Parathyroid adenoma (tissue), 2 donors: ENCODE measurements around the gene RGSL1.

Source experiments
- H2AFZ ChIP-seq: fragments of 300-600 bp; sonication (generic); one replicate; pipeline ENCODE4 v1.7.0; 2017; ENCODE audit warnings: antibody characterized with exemption, mild to moderate bottlenecking
- H3K27ac ChIP-seq: fragments of 300-600 bp; sonication (generic); one replicate; pipeline ENCODE4 v1.7.0; 2017
- H3K27me3 ChIP-seq: fragments of 300-600 bp; sonication (generic); one replicate; pipeline ENCODE4 v1.7.0; 2017; ENCODE audit warnings: low read length; ENCODE audit not compliant: control insufficient read depth, insufficient read depth
- H3K36me3 ChIP-seq: fragments of 300-600 bp; sonication (generic); one replicate; pipeline ENCODE4 v1.7.0; 2017; ENCODE audit warnings: low read length; ENCODE audit not compliant: control insufficient read depth, insufficient read depth
- H3K4me1 ChIP-seq: fragments of 300-600 bp; sonication (generic); one replicate; pipeline ENCODE4 v1.7.0; 2017; ENCODE audit warnings: control low read depth
- H3K4me2 ChIP-seq: fragments of 300-600 bp; sonication (generic); one replicate; pipeline ENCODE4 v1.7.0; 2017; ENCODE audit warnings: low read length
- H3K4me3 ChIP-seq: fragments of 300-600 bp; sonication (generic); one replicate; pipeline ENCODE4 v1.7.0; 2017; ENCODE audit warnings: low read depth, low read length
- H3K79me2 ChIP-seq: fragments of 300-600 bp; sonication (generic); one replicate; pipeline ENCODE4 v1.7.0; 2017; ENCODE audit warnings: control low read depth
- H3K9ac ChIP-seq: fragments of 300-600 bp; sonication (generic); one replicate; pipeline ENCODE4 v1.7.0; 2017; ENCODE audit warnings: mild to moderate bottlenecking
- H3K9me3 ChIP-seq: fragments of 300-600 bp; sonication (generic); one replicate; pipeline ENCODE4 v1.7.0; 2017; ENCODE audit warnings: low read length; ENCODE audit not compliant: control insufficient read depth
- CTCF ChIP-seq: fragments of 300-600 bp; sonication (generic); IDR thresholded peaks from one replicate; pipeline ENCODE4 v1.7.0; 2017; ENCODE audit warnings: antibody characterized with exemption, mild to moderate bottlenecking
- donor health status: primary hyperparathyroidism.

Gene RGSL1

DNA sequence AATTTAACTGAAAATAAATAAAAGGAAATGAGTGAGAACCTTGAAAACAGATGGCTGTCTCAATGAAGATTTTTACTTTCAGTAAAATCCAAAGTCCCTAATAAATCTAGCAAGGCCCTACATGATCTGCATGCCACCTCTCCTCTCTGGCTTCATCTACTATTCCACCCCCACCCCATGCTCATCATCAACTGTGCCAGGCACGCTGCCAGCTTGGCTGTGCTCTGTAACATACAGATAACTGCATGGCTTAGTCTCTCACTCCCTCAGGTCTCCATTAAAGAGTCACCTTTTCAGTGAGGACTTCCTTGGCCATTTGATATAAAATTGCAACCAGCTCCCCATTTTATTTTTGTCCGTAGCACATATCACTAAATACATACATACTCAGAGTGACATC is 26.7 kb downstream of the RGSL1 start:
- Histone ChIP-seq H3K9me3 (no peaks in the 10 kb centered on the region), H3K4me2 (no peak overlapping the region), H3K36me3 (no peaks in the 10 kb centered on the region), H3K27ac (no peak overlapping the region), H3K79me2 (no peaks in the 10 kb centered on the region), H3K9ac (no peak overlapping the region), H3K4me1 (no peaks in the 10 kb centered on the region), H3K4me3 (no peak overlapping the region), H2AFZ (no peak overlapping the region), H3K27me3 (no peaks in the 10 kb centered on the region)
- TF ChIP-seq CTCF, result no peak

DNA sequence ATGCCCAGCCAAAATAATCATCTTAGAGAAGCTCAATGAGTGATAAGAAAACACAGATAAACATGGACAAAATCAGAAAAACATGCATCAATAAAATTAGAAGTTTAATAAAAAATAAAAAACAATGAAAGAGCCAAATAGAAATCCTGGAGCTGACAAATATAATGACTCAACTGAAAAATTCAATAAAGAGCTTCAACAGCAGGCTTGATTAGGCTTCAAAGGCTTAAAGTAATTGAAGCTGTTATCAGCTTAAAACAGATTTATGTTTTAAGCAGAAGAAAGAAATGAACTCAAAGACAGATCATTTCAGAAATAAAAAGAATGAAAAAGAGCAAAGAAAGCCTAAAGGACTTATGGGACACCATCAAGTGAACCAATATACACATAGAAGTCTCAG is 28.3 kb downstream of the RGSL1 start:
- no peak overlapping the region for H3K4me3 ChIP-seq
- H3K4me1 ChIP-seq, result no peaks in the 10 kb centered on the region
- no peaks in the 10 kb centered on the region for H3K79me2 ChIP-seq
- H3K9me3 ChIP-seq, result no peaks in the 10 kb centered on the region
- H3K4me2 ChIP-seq, result no peak overlapping the region
- TF ChIP-seq CTCF, result no peak
- no peaks in the 10 kb centered on the region for H3K36me3 ChIP-seq
- H3K9ac ChIP-seq, result no peak overlapping the region
- H3K27me3 ChIP-seq, result no peaks in the 10 kb centered on the region
- H2AFZ ChIP-seq, result no peak overlapping the region
- no peak overlapping the region for H3K27ac ChIP-seq

DNA sequence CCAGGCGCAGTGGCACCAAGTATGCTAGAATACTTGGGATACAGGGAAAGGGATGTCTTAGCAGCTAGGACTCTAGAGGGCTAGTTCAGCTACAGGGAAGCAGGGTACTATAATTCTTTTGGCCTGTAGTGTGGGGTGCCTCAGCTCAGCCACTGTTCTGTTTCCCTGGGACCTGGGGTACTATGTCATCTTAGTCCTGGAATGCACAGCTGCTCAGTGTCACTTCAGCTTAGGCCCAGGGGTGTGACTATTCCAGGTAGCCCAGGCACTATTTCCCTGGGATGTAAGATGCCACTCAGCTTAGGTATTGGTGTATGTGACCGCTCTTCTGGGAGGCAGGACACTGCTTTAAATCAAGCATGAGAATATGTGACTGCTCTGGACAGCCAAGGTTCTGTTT is 34.1 kb downstream of the RGSL1 start:
- H3K36me3 ChIP-seq, result no peaks in the 10 kb centered on the region
- H3K4me3 ChIP-seq, result no peak overlapping the region
- no peaks in the 10 kb centered on the region for H3K79me2 ChIP-seq
- H3K27me3 ChIP-seq, result no peaks in the 10 kb centered on the region
- H3K4me2 ChIP-seq, result no peak overlapping the region
- no peak for TF ChIP-seq CTCF
- no peak overlapping the region for H3K27ac ChIP-seq
- no peak overlapping the region for H2AFZ ChIP-seq
- no peaks in the 10 kb centered on the region for H3K4me1 ChIP-seq
- H3K9me3 ChIP-seq, result no peaks in the 10 kb centered on the region
- no peak overlapping the region for H3K9ac ChIP-seq

DNA sequence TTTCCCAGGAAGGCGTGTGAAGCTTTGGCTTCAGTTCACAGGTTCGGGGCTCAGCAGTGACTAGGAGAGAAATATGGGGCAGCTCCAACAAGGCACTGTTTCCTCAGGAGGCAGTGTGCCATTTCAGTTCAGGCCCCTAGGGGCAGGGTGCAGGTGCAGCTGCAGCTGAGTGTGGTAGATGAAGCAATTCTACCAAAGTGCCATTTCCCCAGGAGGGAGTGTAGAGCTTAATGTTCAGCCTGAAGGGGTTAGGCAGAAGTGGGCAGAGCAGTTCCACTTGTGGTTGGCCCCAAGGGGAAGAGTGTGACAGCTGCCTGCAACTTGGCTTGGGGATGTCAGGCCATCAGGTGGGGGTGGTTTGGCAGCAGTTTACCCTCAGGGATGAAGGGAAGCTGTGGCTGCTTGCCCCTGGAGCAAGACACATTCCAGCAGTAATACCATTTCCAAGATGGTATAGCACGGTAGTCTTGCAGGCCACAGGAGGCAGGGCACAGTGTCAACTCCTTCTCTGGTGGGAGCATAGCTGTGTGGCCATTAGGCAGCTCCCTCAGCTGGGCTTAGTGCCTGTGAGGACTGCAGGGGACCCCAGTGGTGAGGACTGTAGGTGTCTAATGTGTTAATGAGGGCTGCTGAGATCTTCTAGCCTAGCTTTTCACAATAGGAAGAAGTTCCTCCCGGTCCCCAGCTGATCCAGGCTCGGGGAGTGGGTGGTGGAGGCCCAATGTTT is 34.7 kb downstream of the RGSL1 start:
- H3K9me3 ChIP-seq, result no peaks in the 10 kb centered on the region
- no peak overlapping the region for H3K27ac ChIP-seq
- TF ChIP-seq CTCF, result no peak
- H3K4me2 ChIP-seq, result no peak overlapping the region
- no peaks in the 10 kb centered on the region for H3K79me2 ChIP-seq
- H2AFZ ChIP-seq, result no peak overlapping the region
- H3K4me1 ChIP-seq, result no peaks in the 10 kb centered on the region
- H3K4me3 ChIP-seq, result no peak overlapping the region
- no peak overlapping the region for H3K9ac ChIP-seq
- no peaks in the 10 kb centered on the region for H3K27me3 ChIP-seq
- H3K36me3 ChIP-seq, result no peaks in the 10 kb centered on the region

- H3K9ac ChIP-seq, result no peak overlapping the region
- no peaks in the 10 kb centered on the region for H3K27me3 ChIP-seq
- no peaks in the 10 kb centered on the region for H3K79me2 ChIP-seq
- TF ChIP-seq CTCF, result no peak
- H3K36me3 ChIP-seq, result no peaks in the 10 kb centered on the region
- H3K4me2 ChIP-seq, result no peak overlapping the region
- H3K4me1 ChIP-seq, result no peaks in the 10 kb centered on the region
- no peak overlapping the region for H3K27ac ChIP-seq
- no peak overlapping the region for H3K4me3 ChIP-seq
- H2AFZ ChIP-seq, result no peak overlapping the region
- H3K9me3 ChIP-seq, result no peaks in the 10 kb centered on the region
These were observed 35.9 kb downstream of the RGSL1 start for GRCh38 chr1:182485861-182486260.
